IPS-18a (cell line): ENCODE results near the gene ACOT9.
"Not testable (repeated sequence)": the region's sequence is repeated elsewhere in the genome, so short reads cannot be mapped to it uniquely, and the experiment has no call there.

Source experiments
- H3K27ac ChIP-seq: one replicate; pipeline ENCODE4 v1.5.1; 2013; ENCODE audit warnings: low read length
- H3K27me3 ChIP-seq: one replicate; pipeline ENCODE4 v1.6.1; 2013; ENCODE audit warnings: mild to moderate bottlenecking, low read length; ENCODE audit not compliant: control insufficient read depth, insufficient read depth
- H3K36me3 ChIP-seq: one replicate; pipeline ENCODE4 v1.6.1; 2013; ENCODE audit warnings: low read depth, low read length; ENCODE audit not compliant: control insufficient read depth
- H3K4me1 ChIP-seq: one replicate; pipeline ENCODE4 v1.6.1; 2013; ENCODE audit warnings: low read depth, low read length; ENCODE audit not compliant: control insufficient read depth
- H3K4me3 ChIP-seq: one replicate; pipeline ENCODE4 v1.5.1; 2013; ENCODE audit warnings: low read length
- H3K9ac ChIP-seq: one replicate; pipeline ENCODE4 v1.6.1; 2013; ENCODE audit warnings: mild to moderate bottlenecking, low read length, moderate library complexity
- H3K9me3 ChIP-seq: one replicate; pipeline ENCODE4 v1.6.1; 2013; ENCODE audit warnings: low read depth, low read length; ENCODE audit not compliant: control insufficient read depth

ACOT9 gene

DNA sequence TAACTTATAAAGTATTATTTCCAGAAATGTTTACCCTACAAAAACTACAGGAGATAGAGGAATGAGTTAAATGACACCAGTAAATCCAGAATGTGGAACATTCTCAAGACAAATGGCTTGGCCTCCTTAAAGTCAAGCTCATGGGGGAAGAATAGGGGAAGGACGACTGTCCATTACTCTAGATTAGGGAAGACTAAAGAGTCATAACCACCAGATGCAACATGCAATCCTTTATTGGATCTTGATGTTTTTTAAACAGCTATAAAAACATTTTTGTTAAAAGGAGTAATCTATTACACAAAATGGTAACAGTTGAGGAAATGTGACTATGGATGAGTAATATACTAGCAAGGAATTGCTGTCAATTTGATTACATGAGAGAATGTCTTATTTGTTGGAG is 11.1 kb downstream of the ACOT9 start:
- H3K27me3 ChIP-seq, result no peaks in the 10 kb centered on the region
- no peaks in the 10 kb centered on the region for H3K4me1 ChIP-seq
- no peak overlapping the region for H3K9ac ChIP-seq
- no peaks in the 10 kb centered on the region for H3K36me3 ChIP-seq
- no peaks in the 10 kb centered on the region for H3K9me3 ChIP-seq
- H3K27ac ChIP-seq, result no peak overlapping the region
- H3K4me3 ChIP-seq, result no peak overlapping the region

- Histone ChIP-seq H3K4me3 (no peak overlapping the region), H3K27ac (no peak overlapping the region), H3K27me3 (no peaks in the 10 kb centered on the region), H3K9me3 (no peaks in the 10 kb centered on the region), H3K36me3 (no peaks in the 10 kb centered on the region), H3K9ac (no peak overlapping the region), H3K4me1 (no peaks in the 10 kb centered on the region)
Measured at GRCh38 chrX:23729214-23729613, 13.9 kb downstream of the ACOT9 start.

DNA sequence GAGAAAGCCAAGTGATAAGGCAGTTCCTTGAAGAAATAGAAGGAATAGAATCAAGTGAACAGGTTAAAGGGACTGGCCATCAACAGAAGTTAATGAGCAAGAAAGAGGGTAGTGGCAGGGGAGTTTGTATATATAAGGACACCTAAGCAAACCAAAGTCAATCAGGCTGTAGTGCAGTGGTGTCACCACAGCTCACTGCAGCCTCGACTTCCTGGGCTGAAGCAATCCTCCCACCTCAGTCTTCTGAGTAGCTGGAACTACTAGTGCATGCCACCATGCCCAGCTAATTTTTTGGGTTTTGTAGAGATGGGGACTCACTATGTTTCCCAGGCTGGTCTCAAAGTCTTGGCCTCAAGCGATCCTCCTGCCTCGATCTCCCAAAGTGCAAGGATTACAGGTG is 15.9 kb downstream of the ACOT9 start:
- no peak overlapping the region for H3K4me3 ChIP-seq
- H3K9ac ChIP-seq, result no peak overlapping the region
- peaks cover 8% of the 10 kb centered on the region for H3K36me3 ChIP-seq
- H3K27me3 ChIP-seq, result no peaks in the 10 kb centered on the region
- H3K9me3 ChIP-seq, result no peaks in the 10 kb centered on the region
- no peaks in the 10 kb centered on the region for H3K4me1 ChIP-seq
- no peak overlapping the region for H3K27ac ChIP-seq

- Histone ChIP-seq H3K36me3 (peaks cover 11% of the 10 kb centered on the region), H3K9me3 (no peaks in the 10 kb centered on the region), H3K4me3 (no peak overlapping the region), H3K27me3 (no peaks in the 10 kb centered on the region), H3K4me1 (no peaks in the 10 kb centered on the region), H3K27ac (no peak overlapping the region), H3K9ac (no peak overlapping the region)
Measured at GRCh38 chrX:23726191-23726590, 16.9 kb downstream of the ACOT9 start.

GRCh38 chrX:23720117-23720677 is 22.9 kb downstream of the ACOT9 start:
- H3K9ac ChIP-seq, result no peak overlapping the region
- no peaks in the 10 kb centered on the region for H3K9me3 ChIP-seq
- peaks cover 2% of the 10 kb centered on the region for H3K4me1 ChIP-seq
- no peaks in the 10 kb centered on the region for H3K27me3 ChIP-seq
- H3K36me3 ChIP-seq, result peaks cover 20% of the 10 kb centered on the region
- no peak overlapping the region for H3K4me3 ChIP-seq
- no peak overlapping the region for H3K27ac ChIP-seq

DNA sequence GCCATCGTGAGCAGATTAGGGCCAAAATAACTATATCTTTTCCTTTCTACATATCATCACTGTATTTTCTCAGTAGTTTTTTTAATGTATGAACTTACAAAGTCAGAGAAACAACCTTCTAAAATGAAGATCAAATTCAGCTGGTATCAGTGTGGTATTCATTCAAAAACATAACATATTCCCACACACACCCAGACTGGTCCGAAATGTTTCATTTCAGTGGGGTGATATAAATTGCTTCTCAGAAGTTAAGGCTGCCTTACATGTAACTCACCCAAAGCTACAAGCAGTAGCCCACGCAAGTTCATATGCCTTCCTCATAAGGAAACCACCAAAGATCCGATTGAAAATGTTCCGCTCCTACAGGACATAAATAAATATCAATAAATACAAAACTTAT is 37.8 kb downstream of the ACOT9 start:
- H3K36me3 ChIP-seq, result peaks cover 11% of the 10 kb centered on the region
- no peak overlapping the region for H3K27ac ChIP-seq
- H3K9me3 ChIP-seq, result no peaks in the 10 kb centered on the region
- H3K9ac ChIP-seq, result no peak overlapping the region
- no peaks in the 10 kb centered on the region for H3K27me3 ChIP-seq
- no peak overlapping the region for H3K4me3 ChIP-seq
- H3K4me1 ChIP-seq, result no peaks in the 10 kb centered on the region

- Histone ChIP-seq H3K9me3 (no peaks in the 10 kb centered on the region), H3K27ac (no peak overlapping the region), H3K4me3 (no peak overlapping the region), H3K4me1 (no peaks in the 10 kb centered on the region), H3K27me3 (no peaks in the 10 kb centered on the region), H3K36me3 (peaks cover 11% of the 10 kb centered on the region), H3K9ac (no peak overlapping the region)
Measured at GRCh38 chrX:23704673-23705206, 38.3 kb downstream of the ACOT9 start.

DNA sequence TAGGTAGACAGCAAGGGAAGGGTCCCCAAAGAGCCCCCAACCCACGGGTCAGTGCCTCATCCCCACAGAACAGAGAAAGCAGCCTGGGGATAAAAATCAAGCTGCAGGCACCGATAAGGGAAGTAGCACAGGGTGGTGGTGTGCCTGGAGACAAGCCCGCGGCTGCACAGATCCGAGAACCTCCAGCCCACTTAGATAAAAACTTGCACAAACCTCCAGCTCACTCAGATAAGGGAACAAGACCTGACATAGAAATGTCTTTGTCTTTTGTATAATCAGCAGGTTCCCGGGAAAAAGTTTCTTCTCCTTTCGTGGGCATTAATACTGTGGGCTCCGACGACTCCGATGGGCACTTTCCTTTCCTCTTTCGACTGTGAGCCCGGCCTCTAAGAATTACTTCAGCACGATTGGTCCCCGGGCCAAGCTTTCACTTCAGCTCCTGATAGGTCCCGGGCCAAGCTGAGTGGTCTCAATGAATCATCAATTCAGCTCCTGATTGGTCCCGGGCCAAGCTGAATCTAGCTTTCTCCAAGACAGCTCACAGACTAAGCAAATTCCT is 43.4 kb downstream of the ACOT9 start:
- Histone ChIP-seq H3K9me3 (no peaks in the 10 kb centered on the region), H3K4me1 (no peaks in the 10 kb centered on the region), H3K4me3 (no peak overlapping the region)

DNA sequence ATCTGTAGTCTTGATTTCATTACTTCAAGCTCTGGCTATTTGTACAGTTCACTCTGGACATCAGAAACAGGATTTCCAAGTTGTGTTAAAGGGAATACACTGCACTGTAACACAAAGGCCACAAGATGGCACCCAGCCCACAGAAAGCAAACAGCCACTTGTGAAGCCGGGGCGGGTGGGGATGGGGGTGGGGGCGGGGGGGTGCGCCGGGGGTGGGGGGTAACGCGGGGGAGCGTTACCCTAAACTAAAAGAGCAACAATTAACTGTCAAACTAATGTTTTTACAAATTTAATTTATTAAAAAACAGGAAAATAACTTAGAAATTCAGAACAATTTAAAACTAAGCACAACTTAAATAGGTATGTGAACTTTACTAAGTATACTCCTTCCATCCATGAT is 48.5 kb downstream of the ACOT9 start:
- Histone ChIP-seq H3K4me3 (no peak overlapping the region), H3K4me1 (no peaks in the 10 kb centered on the region), H3K9ac (no peak overlapping the region), H3K27ac (no peak overlapping the region), H3K9me3 (no peaks in the 10 kb centered on the region), H3K27me3 (no peaks in the 10 kb centered on the region), H3K36me3 (no peaks in the 10 kb centered on the region)

More for the DNA sequence above, 43.4 kb downstream of the ACOT9 start:
- H3K9ac ChIP-seq, result no peak overlapping the region
- no peaks in the 10 kb centered on the region for H3K27me3 ChIP-seq
- H3K36me3 ChIP-seq, result peaks cover 8% of the 10 kb centered on the region
- no peak overlapping the region for H3K27ac ChIP-seq

DNA sequence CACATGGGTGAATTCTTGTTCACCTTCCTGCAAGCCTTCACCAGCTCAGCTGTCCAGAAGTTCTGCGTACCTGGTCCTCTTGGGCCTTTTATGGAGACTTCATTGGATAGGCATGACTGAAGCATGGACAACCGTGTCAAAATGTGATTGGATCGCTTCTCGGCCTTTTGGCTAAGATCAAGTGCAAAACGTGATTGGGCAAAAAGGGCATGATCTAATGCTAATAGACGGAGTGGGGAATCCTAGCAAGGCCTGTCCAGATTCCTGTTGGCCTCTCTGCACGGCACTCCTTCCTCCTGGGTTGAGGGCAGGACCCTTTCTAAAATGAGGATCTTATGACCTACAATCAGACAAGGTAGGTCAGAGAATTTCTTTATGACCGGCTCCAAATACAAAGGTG is 50.9 kb downstream of the ACOT9 start:
- no peaks in the 10 kb centered on the region for H3K27me3 ChIP-seq
- no peaks in the 10 kb centered on the region for H3K4me1 ChIP-seq
- H3K36me3 ChIP-seq, result no peaks in the 10 kb centered on the region
- H3K9ac ChIP-seq, result no peak overlapping the region
- no peak overlapping the region for H3K27ac ChIP-seq
- H3K4me3 ChIP-seq, result no peak overlapping the region
- H3K9me3 ChIP-seq, result no peaks in the 10 kb centered on the region

- H3K4me3 ChIP-seq, H3K27me3 ChIP-seq, H3K27ac ChIP-seq, H3K4me1 ChIP-seq, H3K9me3 ChIP-seq, H3K9ac ChIP-seq: not testable (repeated sequence)
- H3K36me3 ChIP-seq, result peaks cover 72% of the 10 kb centered on the region
Measured at GRCh38 chrX:23676486-23676885, 66.6 kb downstream of the ACOT9 start.

DNA sequence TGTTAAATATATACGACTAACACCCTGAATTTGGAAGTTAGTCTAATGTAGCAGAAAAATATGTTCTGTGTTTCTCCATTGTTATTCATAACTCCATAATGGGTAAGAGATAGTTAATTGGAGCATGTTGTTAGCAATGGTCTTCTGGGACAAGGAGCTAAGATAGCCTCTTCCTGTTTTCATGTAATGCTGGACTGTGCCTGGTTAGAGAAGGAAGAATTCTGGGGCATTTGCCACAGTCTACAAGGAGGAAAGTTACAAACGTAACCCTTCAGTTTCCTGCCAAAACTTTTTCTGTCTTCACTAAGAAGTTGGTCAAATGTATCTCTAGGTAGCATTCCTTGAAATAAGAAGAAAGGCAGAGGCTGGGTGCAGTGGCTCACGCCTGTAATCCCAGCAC is 70.0 kb downstream of the ACOT9 start:
- H3K27me3 ChIP-seq, result no peaks in the 10 kb centered on the region
- H3K27ac ChIP-seq, result no peak overlapping the region
- H3K9ac ChIP-seq, result no peak overlapping the region
- H3K4me3 ChIP-seq, result no peak overlapping the region
- H3K36me3 ChIP-seq, result peaks cover 61% of the 10 kb centered on the region
- H3K4me1 ChIP-seq, result peaks cover 5% of the 10 kb centered on the region
- H3K9me3 ChIP-seq, result no peaks in the 10 kb centered on the region
